PC-3 (cell line): ENCODE measurements around the gene UAP1L1. TPM values are rescaled to one million over a fixed set of nuclear protein-coding genes. Genes with fewer than 3 reads are reported as not detected.

ENCODE experiments used
- ATAC-seq: fragments of 200-7000 bp; cut with Tn5 transposase; 2 replicates; pipeline ENCODE4 v1.9.1; 2020; ENCODE audit warnings: mild to moderate bottlenecking, moderate library complexity
- BruUV-seq: library from RNA; stranded (reverse); fragments of 400-500 nt; replicated peaks from 2 replicates; lab custom pipeline; 2021; lab: Mats Ljungman, UMichigan
- CTCF ChIA-PET: fragments of 300-600 bp; sonication (Branson Sonifier 250); formaldehyde crosslinking; loops from one replicate; lab custom pipeline; 2022; ENCODE audit warnings: antibody characterized with exemption; lab: Charles Lee
- POLR2A ChIA-PET: fragments of 300-600 bp; sonication (Branson Sonifier 250); formaldehyde crosslinking; loops from one replicate; lab custom pipeline; 2022; ENCODE audit warnings: antibody characterized with exemption; ENCODE audit not compliant: unreplicated experiment; lab: Charles Lee
- DNase-seq: peaks from one replicate; pipeline ENCODE4 v3.0.0-alpha.2; 2015
- H2AFZ ChIP-seq: fragments of 300-600 bp; sonication (generic); 2 replicates; pipeline ENCODE4 v1.6.0; 2016; ENCODE audit warnings: antibody characterized with exemption, low read length
- H3F3A ChIP-seq: fragments of 300-600 bp; sonication (generic); one replicate; pipeline ENCODE4 v1.6.0; 2017; ENCODE audit warnings: antibody characterized with exemption, low read length, control low read depth, mild to moderate bottlenecking; ENCODE audit not compliant: unreplicated experiment
- H3K27ac ChIP-seq: fragments of 300-600 bp; sonication (generic); 2 replicates; pipeline ENCODE4 v1.5.1; 2016; ENCODE audit warnings: mild to moderate bottlenecking, low read length
- H3K27me3 ChIP-seq: fragments of 300-600 bp; sonication (generic); 2 replicates; pipeline ENCODE4 v1.6.1; 2016; ENCODE audit warnings: low read length, mixed read lengths
- H3K36me3 ChIP-seq: fragments of 300-600 bp; sonication (generic); 2 replicates; pipeline ENCODE4 v1.6.1; 2016; ENCODE audit warnings: low read depth, mixed run types, low read length, mixed read lengths
- H3K4me1 ChIP-seq: fragments of 300-600 bp; sonication (generic); 2 replicates; pipeline ENCODE4 v1.5.1; 2016; ENCODE audit warnings: low read length; ENCODE audit not compliant: insufficient read depth
- H3K4me2 ChIP-seq: fragments of 300-600 bp; sonication (generic); 2 replicates; pipeline ENCODE4 v1.6.0; 2016; ENCODE audit warnings: low read length
- H3K4me3 ChIP-seq: fragments of 300-600 bp; sonication (generic); 2 replicates; pipeline ENCODE4 v1.5.1; 2016; ENCODE audit warnings: mild to moderate bottlenecking, low read length, mixed read lengths
- H3K79me2 ChIP-seq: fragments of 300-600 bp; sonication (generic); 2 replicates; pipeline ENCODE4 v1.6.1; 2017; ENCODE audit warnings: low read length, mixed read lengths
- H3K9ac ChIP-seq: fragments of 300-600 bp; sonication (generic); 2 replicates; pipeline ENCODE4 v1.6.0; 2016; ENCODE audit warnings: mild to moderate bottlenecking, low read length
- H3K9me2 ChIP-seq: fragments of 300-600 bp; sonication (generic); replicated peaks from 2 replicates; pipeline ENCODE4 v1.6.1; 2016; ENCODE audit warnings: mixed run types, low read length, mixed read lengths
- H3K9me3 ChIP-seq: fragments of 300-600 bp; sonication (generic); 2 replicates; pipeline ENCODE4 v1.6.1; 2016; ENCODE audit warnings: low read length, mixed read lengths
- H4K20me1 ChIP-seq: fragments of 300-600 bp; sonication (generic); 2 replicates; pipeline ENCODE4 v1.6.1; 2016; ENCODE audit warnings: low read length, mixed read lengths
- EZH2 ChIP-seq: fragments of 300-600 bp; sonication (generic); IDR thresholded peaks from one replicate; pipeline ENCODE4 v1.6.1; 2017; ENCODE audit warnings: antibody characterized with exemption, mild to moderate bottlenecking, low read length; ENCODE audit not compliant: unreplicated experiment
- EZH2phosphoT487 ChIP-seq: fragments of 300-600 bp; sonication (generic); IDR thresholded peaks from 2 replicates; pipeline ENCODE4 v1.6.1; 2018; ENCODE audit warnings: mild to moderate bottlenecking, antibody characterized with exemption, low read length, borderline replicate concordance
- intact Hi-C: fragments of 100-400 bp; cut with micrococcal nuclease; formaldehyde crosslinking; loops from 2 replicates; pipeline ENCODE4 v1.9.0; 2023
- total RNA-seq: library from RNA; depleted of rRNA; stranded (reverse); fragments of >200 nt; gene quantifications from 2 replicates; pipeline ENCODE4 v1.2.3, GENCODE V29; 2014
- TF ChIP-seq, protein P1 (sequence below): fragments of 300-600 bp; sonication (generic); conservative IDR thresholded peaks from 2 replicates; pipeline ENCODE4 v1.5.1; 2017; ENCODE audit warnings: antibody characterized with exemption, low read depth, mild to moderate bottlenecking, low read length

UAP1L1 gene
- total RNA-seq, 1 experiment from 2014 or later = 5.0 TPM

- no TSS peak for BruUV-seq
These were observed 42.4 kb upstream of the UAP1L1 start for GRCh38 chr9:137034709-137035506.

DNA sequence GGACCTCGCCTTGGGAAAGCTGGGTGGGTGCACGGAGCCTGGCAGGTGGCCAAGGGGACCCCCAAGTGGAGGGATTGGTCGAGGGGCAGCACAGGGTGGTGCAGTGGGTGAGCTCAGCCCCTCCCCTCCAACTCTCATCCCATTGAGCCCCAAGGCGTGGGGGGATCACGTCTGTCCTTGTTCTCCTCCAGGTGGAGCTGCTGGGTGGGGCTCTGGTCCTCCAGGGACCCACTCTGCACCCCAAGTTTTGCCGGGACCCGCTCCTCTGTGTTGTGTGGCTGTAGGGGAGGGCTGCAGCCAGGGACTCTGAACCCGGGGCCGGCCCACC, 41.8 kb upstream of the UAP1L1 start:
- Histone ChIP-seq H3K4me2 (peak overlapping the region; percentile 75; the same call in 1 of the 2 replicates), H4K20me1 (no peaks in the 10 kb centered on the region), H3K4me1 (peaks cover 8% of the 10 kb centered on the region), H3K27ac (no peak overlapping the region), H3K9ac (no peak overlapping the region), H2AFZ (no peak overlapping the region), H3K79me2 (no peaks in the 10 kb centered on the region), H3K9me2 (no peaks in the 10 kb centered on the region), H3K9me3 (no peaks in the 10 kb centered on the region), H3K27me3 (no peaks in the 10 kb centered on the region), H3K4me3 (no peak overlapping the region), H3F3A (no peaks in the 10 kb centered on the region), H3K36me3 (no peaks in the 10 kb centered on the region)
- DNase-seq = no peak
- ChIA-PET CTCF (interaction anchor here (0.5 to 2.0 kb wide), 5 partner anchors 11 to 87 kb away, joined by 3 to 17 read pairs (median 3); no protein-coding TSS in a partner anchor), POLR2A (no interaction called here)
- no TSS peak for BruUV-seq
- TF ChIP-seq, protein P1, sequence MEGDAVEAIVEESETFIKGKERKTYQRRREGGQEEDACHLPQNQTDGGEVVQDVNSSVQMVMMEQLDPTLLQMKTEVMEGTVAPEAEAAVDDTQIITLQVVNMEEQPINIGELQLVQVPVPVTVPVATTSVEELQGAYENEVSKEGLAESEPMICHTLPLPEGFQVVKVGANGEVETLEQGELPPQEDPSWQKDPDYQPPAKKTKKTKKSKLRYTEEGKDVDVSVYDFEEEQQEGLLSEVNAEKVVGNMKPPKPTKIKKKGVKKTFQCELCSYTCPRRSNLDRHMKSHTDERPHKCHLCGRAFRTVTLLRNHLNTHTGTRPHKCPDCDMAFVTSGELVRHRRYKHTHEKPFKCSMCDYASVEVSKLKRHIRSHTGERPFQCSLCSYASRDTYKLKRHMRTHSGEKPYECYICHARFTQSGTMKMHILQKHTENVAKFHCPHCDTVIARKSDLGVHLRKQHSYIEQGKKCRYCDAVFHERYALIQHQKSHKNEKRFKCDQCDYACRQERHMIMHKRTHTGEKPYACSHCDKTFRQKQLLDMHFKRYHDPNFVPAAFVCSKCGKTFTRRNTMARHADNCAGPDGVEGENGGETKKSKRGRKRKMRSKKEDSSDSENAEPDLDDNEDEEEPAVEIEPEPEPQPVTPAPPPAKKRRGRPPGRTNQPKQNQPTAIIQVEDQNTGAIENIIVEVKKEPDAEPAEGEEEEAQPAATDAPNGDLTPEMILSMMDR = peak; percentile 29; the same call in 1 of the 2 replicates
- no peak for TF ChIP-seq EZH2
- ATAC-seq = peak; percentile 19
- intact Hi-C loops = loop anchor here (1.0 to 5.0 kb wide), 2 partner anchors 87 to 248 kb away; no protein-coding TSS in a partner anchor

More at GRCh38 chr9:137034709-137035506, 42.4 kb upstream of the UAP1L1 start:
- peak overlapping the region; percentile 75 for H3K4me2 ChIP-seq
- TF ChIP-seq, protein P1 = peak; percentile 83
- no peak for TF ChIP-seq EZH2
- no peak for TF ChIP-seq EZH2phosphoT487
- H3K9me3 ChIP-seq = no peaks in the 10 kb centered on the region
- H3K27me3 ChIP-seq = no peaks in the 10 kb centered on the region
- no peak overlapping the region for H3K27ac ChIP-seq
- H2AFZ ChIP-seq = peak overlapping the region; percentile 72
- ATAC-seq (peak; percentile 92), DNase-seq (peak; percentile 78)
- POLR2A ChIA-PET = interaction anchor here (0.6 kb wide), 1 partner anchor 87 kb away, joined by 3 read pairs; no protein-coding TSS in a partner anchor
- H3K9ac ChIP-seq = no peak overlapping the region
- H3K4me1 ChIP-seq = peaks cover 8% of the 10 kb centered on the region
- intact Hi-C loops = loop anchor here (1.0 to 5.0 kb wide), 2 partner anchors 87 to 248 kb away; no protein-coding TSS in a partner anchor
- H3F3A ChIP-seq = no peaks in the 10 kb centered on the region
- no peaks in the 10 kb centered on the region for H3K36me3 ChIP-seq
- H3K9me2 ChIP-seq = no peaks in the 10 kb centered on the region
- peak overlapping the region; percentile 57 for H3K4me3 ChIP-seq
- CTCF ChIA-PET = interaction anchor here (0.5 to 2.0 kb wide), 8 partner anchors 12 to 180 kb away, joined by 3 to 17 read pairs (median 3); partner anchors contain the start of gene CLIC3
- no peaks in the 10 kb centered on the region for H4K20me1 ChIP-seq
- no peaks in the 10 kb centered on the region for H3K79me2 ChIP-seq

GRCh38 chr9:137035937-137036336, 41.4 kb upstream of the UAP1L1 start:
- intact Hi-C loops = loop anchor here (1.0 to 5.0 kb wide), 2 partner anchors 88 to 249 kb away; no protein-coding TSS in a partner anchor
- Histone ChIP-seq H2AFZ (no peak overlapping the region), H4K20me1 (no peaks in the 10 kb centered on the region), H3K4me3 (no peak overlapping the region), H3K27me3 (no peaks in the 10 kb centered on the region), H3K9me2 (no peaks in the 10 kb centered on the region), H3K27ac (no peak overlapping the region), H3K4me2 (no peak overlapping the region), H3K79me2 (no peaks in the 10 kb centered on the region), H3K9ac (no peak overlapping the region), H3K9me3 (no peaks in the 10 kb centered on the region), H3F3A (no peaks in the 10 kb centered on the region), H3K4me1 (peaks cover 8% of the 10 kb centered on the region), H3K36me3 (no peaks in the 10 kb centered on the region)
- TF ChIP-seq EZH2phosphoT487 = no peak
- TF ChIP-seq, protein P1 = no peak
- no peak for TF ChIP-seq EZH2
- no TSS peak for BruUV-seq
- no peak for DNase-seq
- no peak for ATAC-seq
- CTCF ChIA-PET = interaction anchor here (0.6 to 2.0 kb wide), 2 partner anchors 14 to 88 kb away, joined by 3 to 17 read pairs; no protein-coding TSS in a partner anchor
- POLR2A ChIA-PET = no interaction called here
